Left ventricle myocardium superior (tissue), 1 donor: Measurements from ENCODE around the gene EPS8L3. TPM values are rescaled to one million over a fixed set of nuclear protein-coding genes. Genes with fewer than 3 reads are reported as not detected.
"Not testable (repeated sequence)": the region's sequence is repeated elsewhere in the genome, so short reads cannot be mapped to it uniquely, and the experiment has no call there.

Experiments
- ATAC-seq: fragments of 200-7000 bp; cut with Tn5 transposase; one replicate; pipeline ENCODE4 v1.9.1; 2020; ENCODE audit warnings: mild to moderate bottlenecking, moderate library complexity
- DNase-seq: peaks from one replicate; pipeline ENCODE4 v3.0.0-alpha.2; 2020
- intact Hi-C: fragments of 100-400 bp; cut with micrococcal nuclease; formaldehyde crosslinking; loops from one replicate; pipeline ENCODE4 v1.11.0; 2022
- total RNA-seq: library from RNA; stranded (reverse); fragmentation: NEBNext Ultra II Directional; extraction: Animal tissue kit (Norgen Biotek cat#: 25700); gene quantifications from one replicate; pipeline ENCODE4 v1.2.1, GENCODE V29; 2021
- donor health status: DM: no; HTN: yes; CAD: no; lungs with severe emphysema.

The EPS8L3 gene
- total RNA-seq, 1 donor from 2014 or later, result not detected

DNA sequence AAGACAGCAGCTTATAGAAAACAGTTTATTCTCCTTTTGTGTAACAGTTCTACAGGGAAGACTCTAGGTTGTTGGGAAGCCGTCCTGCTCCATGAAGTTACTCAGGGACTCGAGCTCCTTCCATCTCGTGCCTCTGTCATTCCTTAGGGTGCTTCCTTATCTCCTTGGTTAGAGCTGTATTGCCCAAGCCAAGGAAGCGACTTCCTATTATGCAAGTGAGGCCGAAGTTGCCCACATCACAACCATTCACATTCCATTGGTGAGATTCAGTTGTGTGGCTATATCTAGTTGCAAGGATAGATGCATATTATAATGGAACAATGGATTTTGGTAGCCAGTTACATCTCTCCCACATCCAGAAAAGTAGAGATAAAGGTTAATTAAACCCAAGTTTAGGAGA is 42.7 kb downstream of the EPS8L3 start:
- DNase-seq (no peak), ATAC-seq (no peak)
- intact Hi-C loops, result no loop called here

DNA sequence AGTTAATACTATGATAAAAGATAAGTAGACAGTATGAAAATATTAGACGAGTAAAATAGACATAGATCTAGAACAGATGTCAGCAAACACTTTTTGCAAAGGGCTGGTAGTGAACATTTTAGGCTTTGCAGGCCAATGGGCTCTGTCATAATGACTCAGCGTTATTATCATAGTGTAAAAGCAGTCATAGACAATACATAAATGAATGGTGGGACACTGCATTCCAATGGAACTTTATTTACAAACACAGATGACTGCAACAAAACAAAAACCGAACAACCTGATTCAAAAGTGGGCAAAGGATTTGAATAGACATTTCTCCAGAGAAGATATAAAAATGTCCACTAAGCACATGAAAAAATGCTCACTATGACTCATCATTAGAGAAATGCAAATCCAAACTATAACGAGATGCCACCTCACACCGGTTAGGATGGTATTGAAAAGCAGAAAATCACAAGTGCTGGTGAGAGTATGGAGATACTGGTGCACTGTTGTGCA is 44.3 kb downstream of the EPS8L3 start:
- intact Hi-C loops, result no loop called here
- ATAC-seq, result no peak
- DNase-seq, result no peak

DNA sequence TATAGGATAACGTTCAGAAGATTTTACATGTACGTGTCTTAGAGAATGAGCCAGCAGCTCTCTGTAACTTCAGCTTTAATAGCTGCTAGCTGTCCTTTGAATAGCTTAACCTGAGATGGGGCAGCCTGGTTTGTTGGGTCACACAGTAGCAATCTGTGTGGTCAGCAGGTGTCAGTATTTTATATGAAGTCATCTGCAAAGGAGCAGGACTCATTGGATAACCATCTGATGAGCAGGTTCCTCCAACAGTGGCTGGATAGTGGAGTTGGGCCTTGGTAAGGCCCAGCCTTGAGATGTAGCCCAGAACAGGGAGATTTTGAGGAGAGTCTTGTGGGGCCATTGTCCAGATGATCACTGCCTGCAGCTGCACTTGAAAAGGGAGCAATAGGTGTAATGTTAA is 45.2 kb downstream of the EPS8L3 start:
- ATAC-seq, result peak; percentile 60
- intact Hi-C loops, result no loop called here
- no peak for DNase-seq

- no peak for ATAC-seq
- intact Hi-C loops, result no loop called here
Observed at GRCh38 chr1:109717729-109718128, 46.0 kb downstream of the EPS8L3 start.

GRCh38 chr1:109716570-109717090 is 47.1 kb downstream of the EPS8L3 start:
- ATAC-seq, result peak; percentile 59
- intact Hi-C loops, result no loop called here
- no peak for DNase-seq

More at GRCh38 chr1:109717729-109718128, 46.0 kb downstream of the EPS8L3 start:
- no peak for DNase-seq

DNA sequence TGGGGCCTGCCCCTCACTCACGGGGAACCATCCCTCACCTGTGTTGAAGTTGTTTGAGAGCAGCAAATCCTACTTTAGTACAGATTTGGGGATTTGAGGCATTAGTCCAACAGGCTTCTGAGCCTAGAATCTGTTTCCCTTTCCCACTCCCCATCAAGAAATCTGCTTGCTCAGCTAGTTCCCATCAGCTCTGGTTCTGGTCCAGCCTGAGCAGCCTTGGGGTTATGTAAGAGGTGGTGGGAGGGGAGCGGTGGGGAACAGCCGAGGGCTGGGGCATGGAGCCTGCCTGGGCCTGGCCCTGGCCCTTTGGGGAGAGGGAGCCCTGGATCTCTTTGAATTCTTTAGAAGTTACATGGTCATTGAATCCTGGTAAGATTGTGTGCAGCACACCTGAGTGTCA is 47.6 kb downstream of the EPS8L3 start:
- intact Hi-C loops, result no loop called here
- DNase-seq, result no peak
- peak; percentile 31 for ATAC-seq

- DNase-seq (no peak), ATAC-seq (no peak)
- intact Hi-C loops, result no loop called here
Observed at GRCh38 chr1:109714661-109715372, 48.9 kb downstream of the EPS8L3 start.

GRCh38 chr1:109713636-109714035 is 50.1 kb downstream of the EPS8L3 start:
- DNase-seq (no peak), ATAC-seq (no peak)
- intact Hi-C loops, result no loop called here

- intact Hi-C loops, result no loop called here
- ATAC-seq (peak; percentile 30), DNase-seq (no peak)
Observed at GRCh38 chr1:109712321-109712864, 51.3 kb downstream of the EPS8L3 start.

DNA sequence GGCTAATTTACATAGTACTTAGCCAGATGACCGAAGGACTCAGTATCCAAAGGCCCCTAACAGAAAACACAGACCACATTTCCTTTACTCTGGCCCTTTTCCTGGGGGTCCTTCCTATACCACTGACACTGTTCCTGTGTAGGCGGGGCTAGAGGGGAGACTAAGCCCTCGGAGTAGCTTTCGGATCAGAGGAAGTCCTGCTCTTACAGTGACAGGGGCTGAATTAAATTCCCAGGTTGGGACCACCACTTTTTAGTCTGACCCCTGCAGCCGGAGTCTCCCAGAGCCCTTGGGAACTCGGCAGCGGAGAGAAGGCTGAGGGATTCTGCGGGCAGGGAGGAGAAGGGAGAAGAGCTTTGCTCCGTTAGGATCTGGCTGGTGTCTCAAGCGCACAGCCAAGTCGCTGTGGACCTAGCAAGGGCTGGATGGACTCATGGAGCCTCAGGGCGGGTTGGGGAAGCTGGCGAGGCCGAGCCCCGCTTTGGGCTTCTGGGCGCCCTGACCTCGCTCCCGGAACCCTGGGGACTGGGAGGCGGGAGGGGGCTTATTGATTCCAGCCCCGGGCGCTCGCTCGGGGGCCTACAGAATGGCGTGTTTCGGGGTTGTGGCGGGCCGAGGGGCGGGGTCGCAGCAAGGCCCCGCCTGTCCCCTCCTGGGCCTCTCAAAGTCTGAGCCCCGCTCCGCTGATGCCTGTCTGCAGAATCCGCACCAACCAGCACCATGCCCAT is 52.0 kb downstream of the EPS8L3 start, which contains the start of gene GSTM5:
TSS of gene GSTM5 (plus strand) at position 659 of the 728 bp plus-strand sequence. CDS start at position 721, 62 bp downstream.
- DNase-seq (peak; percentile 64), ATAC-seq (peak; percentile 84)

DNA sequence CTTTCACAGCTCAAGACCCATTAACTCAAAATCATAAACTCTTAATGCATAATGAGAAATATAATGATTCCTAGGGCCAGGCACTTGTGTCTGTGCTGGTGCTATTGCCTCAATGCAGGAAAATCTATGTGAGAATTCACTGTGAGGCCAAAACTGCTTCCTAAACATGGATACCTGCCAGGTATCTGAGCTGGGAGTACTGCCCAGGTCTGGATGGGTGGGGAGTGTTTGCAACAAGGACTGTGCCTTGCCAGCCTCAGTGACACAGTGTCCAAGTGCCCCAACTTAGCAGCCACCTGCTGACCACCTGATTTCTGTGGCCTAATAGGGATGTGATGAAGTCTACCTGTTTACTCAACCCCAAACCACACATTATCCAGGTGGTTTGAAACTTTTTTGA is 53.9 kb downstream of the EPS8L3 start:
- DNase-seq, intact Hi-C loops: not testable (repeated sequence)

More for the DNA sequence above, 52.0 kb downstream of the EPS8L3 start, which contains the start of gene GSTM5:
- intact Hi-C loops, result not testable (repeated sequence)

DNA sequence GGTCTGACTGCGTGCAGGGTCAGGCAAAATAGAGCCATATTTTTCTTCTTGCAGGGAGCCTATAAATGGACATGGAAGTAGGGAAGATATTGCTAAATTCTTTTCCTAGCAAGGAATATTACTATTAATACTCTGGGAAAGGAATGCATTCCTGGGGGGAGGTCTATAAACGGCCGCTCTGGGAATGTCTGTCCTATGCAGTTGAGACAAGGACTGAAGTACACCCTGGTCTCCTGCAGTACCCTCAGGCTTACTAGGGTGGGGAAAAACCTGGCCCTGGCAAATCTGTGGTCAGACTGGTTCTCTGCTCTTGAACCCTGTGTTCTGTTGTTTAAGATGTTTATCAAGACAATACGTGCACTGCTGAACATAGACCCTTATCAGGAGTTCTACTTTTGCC is 54.8 kb downstream of the EPS8L3 start:
- intact Hi-C loops, ATAC-seq, DNase-seq: not testable (repeated sequence)

More for the DNA sequence above, 53.9 kb downstream of the EPS8L3 start:
- ATAC-seq, result peak; percentile 40

DNA sequence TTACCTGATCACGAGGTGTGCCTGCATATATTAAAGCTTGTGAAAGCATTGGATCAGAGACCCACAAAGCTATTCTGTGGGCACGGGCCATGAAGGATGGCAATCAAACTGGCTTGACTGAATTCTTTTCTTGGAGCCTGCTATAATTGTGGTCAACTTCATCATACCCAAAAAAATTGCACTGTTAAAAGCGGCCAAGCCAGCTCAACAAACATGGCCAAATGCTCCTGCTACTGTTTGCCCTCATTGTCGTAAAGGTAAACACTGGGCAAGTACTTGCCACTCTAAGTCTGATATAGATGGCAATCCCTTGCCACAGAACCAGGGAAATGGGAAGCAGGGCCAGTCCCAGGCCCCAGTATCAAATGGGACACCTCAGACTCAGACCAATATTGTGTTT is 58.3 kb downstream of the EPS8L3 start:
- intact Hi-C loops, result no loop called here
- DNase-seq, result no peak
- ATAC-seq, result no peak

DNA sequence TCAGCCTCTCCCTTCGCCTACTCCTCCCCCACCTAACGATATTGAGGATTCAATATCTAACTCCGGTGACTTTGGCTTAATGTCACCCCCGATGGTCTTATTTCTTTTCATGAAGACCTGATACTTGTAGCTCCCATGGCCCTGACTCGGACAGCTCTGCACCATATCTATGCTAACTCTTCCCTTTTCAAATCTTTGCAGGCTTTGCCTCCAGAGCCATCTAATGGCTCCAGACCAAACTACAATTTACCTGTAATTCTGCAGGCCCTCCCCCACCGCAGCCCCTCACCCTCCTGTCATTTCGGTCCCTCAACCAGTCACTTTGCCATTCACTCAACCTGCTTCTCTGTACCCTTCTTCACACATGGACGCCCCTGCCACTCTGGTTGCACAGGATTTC is 59.5 kb downstream of the EPS8L3 start:
- DNase-seq, result no peak
- no peak for ATAC-seq
- intact Hi-C loops, result no loop called here

- ATAC-seq, DNase-seq, intact Hi-C loops: not testable (repeated sequence)
Observed at GRCh38 chr1:109702940-109703339, 60.8 kb downstream of the EPS8L3 start.

Other genes with a start within 250 kb of the EPS8L3 start
- 0.07 TPM for gene GPR61, start 224.1 kb downstream of the EPS8L3 start, total RNA-seq
- gene GNAI3, start 215.3 kb downstream of the EPS8L3 start, total RNA-seq, result 2.2 TPM
- gene GNAT2, start 144.3 kb downstream of the EPS8L3 start, total RNA-seq, result not detected
- gene AMPD2, start 144.1 kb downstream of the EPS8L3 start, total RNA-seq, result 11.0 TPM
- gene GSTM4, start 107.8 kb downstream of the EPS8L3 start, total RNA-seq, result 46.5 TPM
- gene GSTM2, start 95.9 kb downstream of the EPS8L3 start, total RNA-seq, result 83.6 TPM
- gene GSTM1, start 76.1 kb downstream of the EPS8L3 start, total RNA-seq, result not detected
- 2.6 TPM for gene GSTM5, start 51.7 kb downstream of the EPS8L3 start, total RNA-seq
- 113 TPM for gene GSTM3, start 22.9 kb downstream of the EPS8L3 start, total RNA-seq
- 14.9 TPM for gene CSF1, start 146.9 kb upstream of the EPS8L3 start, total RNA-seq
- 43.8 TPM for gene AHCYL1, start 220.8 kb upstream of the EPS8L3 start, total RNA-seq